Measurements from ENCODE around the gene LRRC8E. TPM values are rescaled to one million over a fixed set of nuclear protein-coding genes. Genes with fewer than 3 reads are reported as not detected.

Gene LRRC8E
- polyA plus RNA-seq, 1 donor (not counting 4 experiments of a cell fraction or from before 2014, with no cell fraction given): 13.5 TPM

DNA sequence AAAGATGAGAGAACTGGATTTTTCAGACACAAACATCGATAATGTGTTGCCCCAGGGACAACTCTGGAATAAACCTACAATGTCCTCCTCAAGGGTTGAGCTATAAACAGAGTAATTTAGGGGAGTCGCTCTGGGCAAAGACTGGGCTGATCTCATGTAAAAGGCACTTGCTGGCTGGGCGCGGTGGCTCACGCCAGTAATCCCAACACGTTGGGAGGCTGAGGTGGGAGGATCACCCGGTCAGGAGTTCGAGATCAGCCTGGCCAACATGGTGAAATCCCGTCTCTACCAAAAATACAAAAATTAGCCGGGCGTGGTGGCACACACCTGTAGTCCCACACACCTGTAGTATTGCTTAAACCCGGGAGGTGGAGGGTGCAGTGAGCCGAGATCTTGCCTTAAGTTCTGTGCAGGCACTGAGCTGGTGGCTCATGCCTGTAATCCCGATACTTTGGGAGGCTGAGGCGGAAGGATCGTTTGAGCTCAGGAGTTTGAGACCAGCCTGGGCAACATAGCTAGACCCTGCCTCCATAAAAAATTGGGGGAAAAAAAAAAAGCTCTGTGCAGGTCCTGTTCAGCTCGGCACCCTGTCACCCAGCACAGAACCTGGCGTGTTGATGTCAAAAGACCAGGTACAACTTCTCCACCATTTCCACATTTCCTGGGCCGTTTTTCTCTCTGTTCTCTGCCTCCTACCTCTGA lies 53.7 kb downstream of the LRRC8E start:
- FAIRE-seq: no peak
- no peak overlapping the region for H3K27ac ChIP-seq (ENCODE audit: control insufficient read depth, insufficient read depth, low read length)

DNA sequence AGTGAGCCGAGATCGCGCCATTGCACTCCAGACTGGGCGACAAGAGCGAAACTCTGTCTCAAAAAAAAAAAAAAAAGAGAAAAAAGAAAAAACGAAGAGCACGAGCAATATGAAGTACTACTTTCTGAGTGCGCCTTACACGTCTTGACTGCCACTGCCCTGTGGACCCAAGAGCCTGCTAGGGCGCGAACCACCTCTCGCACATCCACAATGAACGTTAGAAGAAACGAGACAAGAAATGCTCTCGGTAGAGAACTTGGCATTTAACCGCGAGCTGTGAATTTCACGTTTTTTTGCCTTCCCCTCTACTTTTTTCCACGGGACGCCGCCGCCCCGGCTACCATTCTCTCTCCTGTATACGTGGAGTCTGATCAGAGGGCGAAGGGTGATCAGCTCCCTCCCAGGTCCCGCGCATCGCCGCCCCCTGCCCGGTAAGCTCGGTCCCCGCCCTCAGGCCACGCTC lies 54.7 kb downstream of the LRRC8E start:
- H3K4me3 ChIP-seq (ENCODE audit: control insufficient read depth in 2 of 3, extremely low read depth in 1 of 3, insufficient read depth in 2 of 3, low read depth in 1 of 3, low read length in 3 of 3): peak overlapping the region; percentile 92 to 100 (median 100)
- TF ChIP-seq EZH2 (IDR thresholded peaks at IDR 0.05; ENCODE audit: low read length) (no peak), CTCF (optimal IDR thresholded peaks at IDR 0.05 in 1 of 3, IDR thresholded peaks at IDR 0.05 in 1 of 3, conservative IDR thresholded peaks at IDR 0.05 in 1 of 3; ENCODE audit: extremely low read depth in 1 of 3, insufficient read depth in 2 of 3, low read length in 3 of 3) (no peak)
- H3K4me2 ChIP-seq (ENCODE audit: control insufficient read depth, extremely low read depth, insufficient read depth, low read depth, low read length): peak overlapping the region; percentile 82
- dilution Hi-C loops (cut with MboI; ENCODE audit: extremely low pct_ligation_motif_present, low sequenced_read_pairs): no loop called here
- peaks cover 4 to 23% of the 10 kb centered on the region in 2 experiments for H3K36me3 ChIP-seq (ENCODE audit: control insufficient read depth in 2 of 2, extremely low read depth in 1 of 2, insufficient read depth in 2 of 2, low read length in 2 of 2)
- no peaks in the 10 kb centered on the region for H3K9me1 ChIP-seq (ENCODE audit: control insufficient read depth, extremely low read depth, insufficient read depth, low read length)
- DNase-seq (ENCODE audit: low read depth, low spot score) (no peak), FAIRE-seq (no peak)
- peak overlapping the region; percentile 100 for H3K9ac ChIP-seq (ENCODE audit: control insufficient read depth, extremely low read depth, insufficient read depth, low read length)
- H3K4me1 ChIP-seq (ENCODE audit: control insufficient read depth, extremely low read depth, insufficient read depth, low read length): peaks cover 15% of the 10 kb centered on the region
- H4K20me1 ChIP-seq (ENCODE audit: control insufficient read depth, extremely low read depth, insufficient read depth, low read length): no peaks in the 10 kb centered on the region
- no peaks in the 10 kb centered on the region for H3K27me3 ChIP-seq (ENCODE audit: control insufficient read depth, extremely low read depth, insufficient read depth, low read length)
- H3K27ac ChIP-seq (ENCODE audit: control insufficient read depth, insufficient read depth, low read length): peak overlapping the region; percentile 98
- H3K9me3 ChIP-seq (ENCODE audit: control insufficient read depth, low read depth, low read length): no peaks in the 10 kb centered on the region
- peaks cover 30% of the 10 kb centered on the region for H3K79me2 ChIP-seq (ENCODE audit: control insufficient read depth, insufficient read depth, low read length)
- H2AFZ ChIP-seq (ENCODE audit: control insufficient read depth, low read length): peak overlapping the region; percentile 86

More for the DNA sequence above, 53.7 kb downstream of the LRRC8E start:
- Histone ChIP-seq H3K27me3 (ENCODE audit: control insufficient read depth, extremely low read depth, insufficient read depth, low read length) (no peaks in the 10 kb centered on the region), H2AFZ (ENCODE audit: control insufficient read depth, low read length) (no peak overlapping the region), H4K20me1 (ENCODE audit: control insufficient read depth, extremely low read depth, insufficient read depth, low read length) (no peaks in the 10 kb centered on the region), H3K36me3 (ENCODE audit: control insufficient read depth in 2 of 2, extremely low read depth in 1 of 2, insufficient read depth in 2 of 2, low read length in 2 of 2) (peaks cover 10 to 27% of the 10 kb centered on the region in 2 experiments), H3K9me1 (ENCODE audit: control insufficient read depth, extremely low read depth, insufficient read depth, low read length) (no peaks in the 10 kb centered on the region), H3K4me1 (ENCODE audit: control insufficient read depth, extremely low read depth, insufficient read depth, low read length) (peaks cover 15% of the 10 kb centered on the region), H3K9ac (ENCODE audit: control insufficient read depth, extremely low read depth, insufficient read depth, low read length) (peak overlapping the region; percentile 9), H3K4me3 (ENCODE audit: control insufficient read depth in 2 of 3, extremely low read depth in 1 of 3, insufficient read depth in 2 of 3, low read depth in 1 of 3, low read length in 3 of 3) (peak overlapping the region in 2 of 3 experiments; percentile 92 to 100), H3K9me3 (ENCODE audit: control insufficient read depth, low read depth, low read length) (no peaks in the 10 kb centered on the region), H3K4me2 (ENCODE audit: control insufficient read depth, extremely low read depth, insufficient read depth, low read depth, low read length) (peak overlapping the region; percentile 82), H3K79me2 (ENCODE audit: control insufficient read depth, insufficient read depth, low read length) (peaks cover 32% of the 10 kb centered on the region)
- dilution Hi-C loops (cut with MboI; ENCODE audit: extremely low pct_ligation_motif_present, low sequenced_read_pairs): no loop called here
- DNase-seq (ENCODE audit: low read depth, low spot score): no peak
- TF ChIP-seq EZH2 (IDR thresholded peaks at IDR 0.05; ENCODE audit: low read length) (no peak), CTCF (optimal IDR thresholded peaks at IDR 0.05 in 1 of 3, IDR thresholded peaks at IDR 0.05 in 1 of 3, conservative IDR thresholded peaks at IDR 0.05 in 1 of 3; ENCODE audit: extremely low read depth in 1 of 3, insufficient read depth in 2 of 3, low read length in 3 of 3) (no peak)

Data from keratinocyte (primary cell).